HEK293 (cell line): ENCODE results near the gene SLC37A3.

Experiments
- BCL11B ChIP-seq: fragments of 450-650 bp; formaldehyde crosslinking; IDR thresholded peaks from 2 replicates; pipeline ENCODE4 v1.5.1; 2016; ENCODE audit warnings: low read depth, missing biosample characterization, missing genetic modification characterization
- GLI4 ChIP-seq: fragments of 450-650 bp; formaldehyde crosslinking; IDR thresholded peaks from 2 replicates; pipeline ENCODE4 v1.5.1; 2016; ENCODE audit warnings: missing biosample characterization, missing genetic modification characterization
- GLIS1 ChIP-seq: fragments of 450-650 bp; formaldehyde crosslinking; IDR thresholded peaks from 2 replicates; pipeline ENCODE4 v1.5.1; 2016; ENCODE audit warnings: missing biosample characterization, missing genetic modification characterization
- MEIS1 ChIP-seq: sonication (generic); formaldehyde crosslinking; IDR thresholded peaks from 2 replicates; pipeline ENCODE4 v1.8.1; 2022; ENCODE audit warnings: missing genetic modification reagents, mild to moderate bottlenecking, borderline replicate concordance
- PATZ1 ChIP-seq: fragments of 450-650 bp; formaldehyde crosslinking; IDR thresholded peaks from 2 replicates; pipeline ENCODE4 v1.5.1; 2016; ENCODE audit warnings: missing biosample characterization, missing genetic modification characterization
- PRDM6 ChIP-seq: fragments of 450-650 bp; formaldehyde crosslinking; IDR thresholded peaks from 2 replicates; pipeline ENCODE4 v1.5.1; 2017; ENCODE audit warnings: missing biosample characterization, missing genetic modification characterization
- ZBTB1 ChIP-seq: fragments of 450-650 bp; formaldehyde crosslinking; IDR thresholded peaks from 2 replicates; pipeline ENCODE4 v1.5.1; 2016; ENCODE audit warnings: missing biosample characterization, missing genetic modification characterization
- ZBTB20 ChIP-seq: fragments of 450-650 bp; formaldehyde crosslinking; IDR thresholded peaks from 2 replicates; pipeline ENCODE4 v1.5.1; 2016; ENCODE audit warnings: missing biosample characterization, missing genetic modification characterization
- ZEB2 ChIP-seq: fragments of 450-650 bp; formaldehyde crosslinking; IDR thresholded peaks from 2 replicates; pipeline ENCODE4 v1.5.1; 2016; ENCODE audit warnings: missing biosample characterization, missing genetic modification characterization
- ZFP69B ChIP-seq: fragments of 450-650 bp; formaldehyde crosslinking; IDR thresholded peaks from 2 replicates; pipeline ENCODE4 v1.5.1; 2016; ENCODE audit warnings: missing biosample characterization, missing genetic modification characterization
- ZNF10 ChIP-seq: fragments of 450-650 bp; formaldehyde crosslinking; IDR thresholded peaks from 2 replicates; pipeline ENCODE4 v1.5.1; 2017; ENCODE audit warnings: missing biosample characterization, missing genetic modification characterization
- ZNF155 ChIP-seq: fragments of 450-650 bp; formaldehyde crosslinking; IDR thresholded peaks from 2 replicates; pipeline ENCODE4 v1.5.1; 2016; ENCODE audit warnings: missing biosample characterization, missing genetic modification characterization
- ZNF202 ChIP-seq: fragments of 450-650 bp; formaldehyde crosslinking; IDR thresholded peaks from 2 replicates; pipeline ENCODE4 v1.5.1; 2016; ENCODE audit warnings: missing biosample characterization, missing genetic modification characterization, borderline replicate concordance
- ZNF214 ChIP-seq: fragments of 450-650 bp; formaldehyde crosslinking; IDR thresholded peaks from 2 replicates; pipeline ENCODE4 v1.5.1; 2017; ENCODE audit warnings: missing biosample characterization, mild to moderate bottlenecking, missing genetic modification characterization, borderline replicate concordance
- ZNF24 ChIP-seq: fragments of 450-650 bp; formaldehyde crosslinking; IDR thresholded peaks from 2 replicates; pipeline ENCODE4 v1.5.1; 2016; ENCODE audit warnings: missing biosample characterization, missing genetic modification characterization
- ZNF335 ChIP-seq: fragments of 450-650 bp; formaldehyde crosslinking; conservative IDR thresholded peaks from 2 replicates; pipeline ENCODE4 v1.5.1; 2016; ENCODE audit warnings: missing biosample characterization, missing genetic modification characterization
- ZNF341 ChIP-seq: fragments of 450-650 bp; formaldehyde crosslinking; IDR thresholded peaks from 2 replicates; pipeline ENCODE4; 2016; ENCODE audit warnings: low read depth, missing biosample characterization, missing genetic modification characterization
- ZNF449 ChIP-seq: fragments of 450-650 bp; formaldehyde crosslinking; IDR thresholded peaks from 2 replicates; pipeline ENCODE4 v1.5.1; 2017; ENCODE audit warnings: missing biosample characterization, mild to moderate bottlenecking, missing genetic modification characterization, moderate library complexity
- ZNF473 ChIP-seq: fragments of 450-650 bp; formaldehyde crosslinking; IDR thresholded peaks from 2 replicates; pipeline ENCODE4 v1.5.1; 2017; ENCODE audit warnings: missing biosample characterization, missing genetic modification characterization
- ZNF514 ChIP-seq: fragments of 450-650 bp; formaldehyde crosslinking; IDR thresholded peaks from 2 replicates; pipeline ENCODE4 v1.5.1; 2016; ENCODE audit warnings: missing biosample characterization, missing genetic modification characterization
- ZNF596 ChIP-seq: fragments of 450-650 bp; IDR thresholded peaks from 2 replicates; pipeline ENCODE4 v1.5.0; 2018; ENCODE audit warnings: missing biosample characterization, mild to moderate bottlenecking, missing genetic modification characterization, moderate library complexity
- ZNF621 ChIP-seq: fragments of 450-650 bp; formaldehyde crosslinking; IDR thresholded peaks from 2 replicates; pipeline ENCODE4 v1.5.1; 2017; ENCODE audit warnings: missing biosample characterization, missing genetic modification characterization
- ZNF624 ChIP-seq: fragments of 450-650 bp; formaldehyde crosslinking; IDR thresholded peaks from 2 replicates; pipeline ENCODE4 v1.5.1; 2017; ENCODE audit warnings: missing biosample characterization, missing genetic modification characterization
- ZNF660 ChIP-seq: fragments of 450-650 bp; IDR thresholded peaks from 2 replicates; pipeline ENCODE4 v1.5.1; 2018; ENCODE audit warnings: missing biosample characterization, mild to moderate bottlenecking, missing genetic modification characterization
- ZNF692 ChIP-seq: fragments of 450-650 bp; formaldehyde crosslinking; IDR thresholded peaks from 2 replicates; pipeline ENCODE4 v1.5.1; 2016; ENCODE audit warnings: missing biosample characterization, missing genetic modification characterization
- ZNF76 ChIP-seq: fragments of 450-650 bp; formaldehyde crosslinking; IDR thresholded peaks from 2 replicates; pipeline ENCODE4; 2016; ENCODE audit warnings: low read depth, missing biosample characterization, missing genetic modification characterization, borderline replicate concordance
- TF ChIP-seq, protein P1 (sequence below): fragments of 450-650 bp; formaldehyde crosslinking; IDR thresholded peaks from 2 replicates; pipeline ENCODE4 v1.5.1; 2016; ENCODE audit warnings: missing biosample characterization, missing genetic modification characterization

The SLC37A3 gene

GRCh38 chr7:140403878-140404564 lies 5.7 kb upstream of the SLC37A3 start, which contains the start of gene RAB19 (continued):
- TF ChIP-seq ZNF10 (tag by site-specific recombination) (no peak), GLI4 (no peak), ZNF596 (tag by site-specific recombination) (no peak), GLIS1 (peak; percentile 37), PATZ1 (tag by site-specific recombination) (peak; percentile 47; the same call in 1 of the 2 replicates), BCL11B (tag by site-specific recombination) (no peak), ZNF473 (tag by site-specific recombination) (no peak), ZNF449 (no peak), ZNF214 (tag by site-specific recombination) (no peak), ZNF202 (tag by site-specific recombination) (no peak), ZNF335 (peak; percentile 75), ZFP69B (tag by site-specific recombination) (no peak), ZNF692 (no peak), ZEB2 (tag by site-specific recombination) (peak; percentile 73; the same call in 1 of the 2 replicates), ZNF624 (tag by site-specific recombination) (no peak), ZBTB1 (tag by site-specific recombination) (no peak), ZBTB20 (tag by site-specific recombination) (peak; percentile 37; the same call in 1 of the 2 replicates), ZNF155 (tag by site-specific recombination) (no peak), ZNF341 (tag by site-specific recombination) (peak; percentile 71), ZNF514 (tag by site-specific recombination) (no peak), ZNF660 (tag by site-specific recombination) (no peak), MEIS1 (CRISPR knock-in tag) (no peak), ZNF621 (tag by site-specific recombination) (no peak), PRDM6 (no peak), ZNF76 (peak; percentile 44; the same call in 1 of the 2 replicates), ZNF24 (no peak)
- TF ChIP-seq, protein P1, sequence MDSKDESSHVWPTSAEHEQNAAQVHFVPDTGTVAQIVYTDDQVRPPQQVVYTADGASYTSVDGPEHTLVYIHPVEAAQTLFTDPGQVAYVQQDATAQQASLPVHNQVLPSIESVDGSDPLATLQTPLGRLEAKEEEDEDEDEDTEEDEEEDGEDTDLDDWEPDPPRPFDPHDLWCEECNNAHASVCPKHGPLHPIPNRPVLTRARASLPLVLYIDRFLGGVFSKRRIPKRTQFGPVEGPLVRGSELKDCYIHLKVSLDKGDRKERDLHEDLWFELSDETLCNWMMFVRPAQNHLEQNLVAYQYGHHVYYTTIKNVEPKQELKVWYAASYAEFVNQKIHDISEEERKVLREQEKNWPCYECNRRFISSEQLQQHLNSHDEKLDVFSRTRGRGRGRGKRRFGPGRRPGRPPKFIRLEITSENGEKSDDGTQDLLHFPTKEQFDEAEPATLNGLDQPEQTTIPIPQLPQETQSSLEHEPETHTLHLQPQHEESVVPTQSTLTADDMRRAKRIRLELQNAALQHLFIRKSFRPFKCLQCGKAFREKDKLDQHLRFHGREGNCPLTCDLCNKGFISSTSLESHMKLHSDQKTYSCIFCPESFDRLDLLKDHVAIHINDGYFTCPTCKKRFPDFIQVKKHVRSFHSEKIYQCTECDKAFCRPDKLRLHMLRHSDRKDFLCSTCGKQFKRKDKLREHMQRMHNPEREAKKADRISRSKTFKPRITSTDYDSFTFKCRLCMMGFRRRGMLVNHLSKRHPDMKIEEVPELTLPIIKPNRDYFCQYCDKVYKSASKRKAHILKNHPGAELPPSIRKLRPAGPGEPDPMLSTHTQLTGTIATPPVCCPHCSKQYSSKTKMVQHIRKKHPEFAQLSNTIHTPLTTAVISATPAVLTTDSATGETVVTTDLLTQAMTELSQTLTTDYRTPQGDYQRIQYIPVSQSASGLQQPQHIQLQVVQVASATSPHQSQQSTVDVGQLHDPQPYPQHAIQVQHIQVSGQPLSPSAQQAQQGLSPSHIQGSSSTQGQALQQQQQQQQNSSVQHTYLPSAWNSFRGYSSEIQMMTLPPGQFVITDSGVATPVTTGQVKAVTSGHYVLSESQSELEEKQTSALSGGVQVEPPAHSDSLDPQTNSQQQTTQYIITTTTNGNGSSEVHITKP (tag by site-specific recombination) = peak; percentile 55; the same call in 1 of the 2 replicates
